ENCODE measurements around the gene CHFR. TPM values are rescaled to one million over a fixed set of nuclear protein-coding genes. Genes with fewer than 3 reads are reported as not detected.

CHFR gene
- total and polyA plus RNA-seq, 2 of the 4 experiments (the other 2 are of a cell fraction) = 13.4 to 35.3 TPM

GRCh38 chr12:132806857-132807256 lies 80.5 kb downstream of the CHFR start:
- H4K8ac ChIP-seq (ENCODE audit: low read depth in 2 of 2, low read length in 2 of 2) = no peak overlapping the region
- no peak overlapping the region for H4K5ac ChIP-seq (ENCODE audit: low read depth, low read length)
- H3K18ac ChIP-seq (ENCODE audit: low read depth, low read length) = no peak overlapping the region
- H3K4ac ChIP-seq (ENCODE audit: low read depth, low read length) = no peak overlapping the region
- H3K4me2 ChIP-seq (ENCODE audit: low read depth, low read length) = no peak overlapping the region
- H4K91ac ChIP-seq (ENCODE audit: insufficient read depth, low read depth, low read length) = no peak overlapping the region
- CTCF ChIA-PET = no interaction called here
- no peak overlapping the region for H2BK120ac ChIP-seq (ENCODE audit: low read depth, low read length)
- no peak overlapping the region for H3K56ac ChIP-seq (ENCODE audit: extremely low read depth, insufficient read depth, low read length)
- TF ChIP-seq POLR2A (IDR thresholded peaks at IDR 0.05; ENCODE audit: low read depth, low read length) (no peak), MXI1 (IDR thresholded peaks at IDR 0.05; ENCODE audit: borderline replicate concordance, low read depth, low read length) (no peak), RAD21 (IDR thresholded peaks at IDR 0.05; ENCODE audit: low read length) (no peak)
- TF ChIP-seq, protein P1, sequence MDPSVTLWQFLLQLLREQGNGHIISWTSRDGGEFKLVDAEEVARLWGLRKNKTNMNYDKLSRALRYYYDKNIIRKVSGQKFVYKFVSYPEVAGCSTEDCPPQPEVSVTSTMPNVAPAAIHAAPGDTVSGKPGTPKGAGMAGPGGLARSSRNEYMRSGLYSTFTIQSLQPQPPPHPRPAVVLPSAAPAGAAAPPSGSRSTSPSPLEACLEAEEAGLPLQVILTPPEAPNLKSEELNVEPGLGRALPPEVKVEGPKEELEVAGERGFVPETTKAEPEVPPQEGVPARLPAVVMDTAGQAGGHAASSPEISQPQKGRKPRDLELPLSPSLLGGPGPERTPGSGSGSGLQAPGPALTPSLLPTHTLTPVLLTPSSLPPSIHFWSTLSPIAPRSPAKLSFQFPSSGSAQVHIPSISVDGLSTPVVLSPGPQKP (IDR thresholded peaks at IDR 0.05; ENCODE audit: borderline replicate concordance, low read depth, low read length) = no peak
- TF ChIP-seq, protein P2, sequence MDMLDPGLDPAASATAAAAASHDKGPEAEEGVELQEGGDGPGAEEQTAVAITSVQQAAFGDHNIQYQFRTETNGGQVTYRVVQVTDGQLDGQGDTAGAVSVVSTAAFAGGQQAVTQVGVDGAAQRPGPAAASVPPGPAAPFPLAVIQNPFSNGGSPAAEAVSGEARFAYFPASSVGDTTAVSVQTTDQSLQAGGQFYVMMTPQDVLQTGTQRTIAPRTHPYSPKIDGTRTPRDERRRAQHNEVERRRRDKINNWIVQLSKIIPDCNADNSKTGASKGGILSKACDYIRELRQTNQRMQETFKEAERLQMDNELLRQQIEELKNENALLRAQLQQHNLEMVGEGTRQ (IDR thresholded peaks at IDR 0.05; ENCODE audit: low read depth, low read length) = no peak
- no peak for DNase-seq
- no peaks in the 10 kb centered on the region for H3K4me1 ChIP-seq (ENCODE audit: control insufficient read depth, insufficient read depth, low read length)
- no peaks in the 10 kb centered on the region for H3K27me3 ChIP-seq (ENCODE audit: control insufficient read depth, insufficient read depth, low read length)
- H3K9me1 ChIP-seq (ENCODE audit: insufficient read depth, low read length) = peaks cover 11% of the 10 kb centered on the region
- no peak overlapping the region for H3K14ac ChIP-seq (replicated peaks; ENCODE audit: low read depth, low read length)
- BruUV-seq (replicated peaks) = no TSS peak
- no peak overlapping the region for H2BK15ac ChIP-seq (ENCODE audit: low read depth, low read length)
- H3K9ac ChIP-seq (ENCODE audit: low read depth, low read length) = no peak overlapping the region
- H2AFZ ChIP-seq (replicated peaks; ENCODE audit: low read length, poor library complexity) = no peak overlapping the region
- no peak overlapping the region for H3K4me3 ChIP-seq (ENCODE audit: insufficient read depth, low read depth, low read length)
- no peak for ATAC-seq (ENCODE audit: low read depth)
- no peak overlapping the region for H3K27ac ChIP-seq (ENCODE audit: insufficient read depth, low read length)
- H3K36me3 ChIP-seq (ENCODE audit: control insufficient read depth, insufficient read depth, low read length) = peaks cover 75% of the 10 kb centered on the region
- H2BK5ac ChIP-seq (ENCODE audit: low read depth, low read length, poor library complexity, severe bottlenecking) = no peak overlapping the region
- no peak overlapping the region for H2AK5ac ChIP-seq (ENCODE audit: low read depth, low read length)
- POLR2A ChIA-PET (ENCODE audit: unreplicated experiment) = no interaction called here
- no peak overlapping the region for H2AK9ac ChIP-seq (replicated peaks; ENCODE audit: low read depth, low read length, poor library complexity)
- H4K20me1 ChIP-seq (ENCODE audit: insufficient read depth, low read length) = peaks cover 89% of the 10 kb centered on the region
- in situ Hi-C loops (cut with MboI; ENCODE audit: low sequenced_read_pairs) (no loop called here), dilution Hi-C loops (cut with HindIII; ENCODE audit: low sequenced_read_pairs, unreplicated experiment) (no loop called here), intact Hi-C loops (cut with micrococcal nuclease) (no loop called here)
- no peak overlapping the region for H3K23ac ChIP-seq (ENCODE audit: low read depth, low read length)
- 95% methylated on average over 11 of the region's 18 CpGs; no CpG with 5 or more reads in 1 of the 2 experiments for WGBS, 2 experiments (ENCODE audit: extremely low coverage in 2 of 2, insufficient read length in 1 of 2)
- no peaks in the 10 kb centered on the region for H3K9me3 ChIP-seq (ENCODE audit: control insufficient read depth, insufficient read depth, low read length)
- peaks cover 20 to 71% of the 10 kb centered on the region in 2 experiments for H3K79me1 ChIP-seq (ENCODE audit: low read depth in 1 of 2, low read length in 2 of 2)
- no peak overlapping the region for H2BK20ac ChIP-seq (ENCODE audit: low read depth, low read length)
